Heart left ventricle (tissue), 11 donors: ENCODE results near the gene THAP11. TPM values are rescaled to one million over a fixed set of nuclear protein-coding genes. Genes with fewer than 3 reads are reported as not detected.

Source experiments
- polyA plus RNA-seq, 2 donors: library from polyadenylated mRNA; stranded (reverse); fragments of 200-250 nt; gene quantifications; one replicate each; pipeline ENCODE4 v1.2.3, GENCODE V29; 2013
- total RNA-seq, 9 donors: library from RNA; depleted of rRNA in 2 of 9; stranded (reverse); fragments of >200 nt in 2 of 9; fragmentation: NEBNext Ultra II Directional in 3 of 9; extraction: Animal tissue kit (Norgen Biotek cat#: 25700) in 3 of 9; gene quantifications; one replicate each; pipeline versions ENCODE4 v1.1.0 to v1.2.4, GENCODE V29; 2016 to 2023
- donor health status: ischemic (EF 13 %, LVEDD 7.1; RV severe dilation, severe dysfunction).
- donor health status: healthy with polysubstance abuse.
- donor health status: DM: no; HTN: yes; CAD: no.
- donor health status: DM: no; HTN: no; CAD: no.
- donor health status: ischemic (EF 25% LVEDD 5.7; RV mildly dilated, moderate dysfunction).
- donor health status: healthy.
- donor health status: DM: yes; HTN: yes; CAD: no.
- donor health status: PGD.
- donor health status: nonischemic (EF 23%, LVEDD 6.1; RV moderate dilation, normal function).

Gene THAP11
- total and polyA plus RNA-seq, 11 donors = 10.6 to 87.5 (median 27.4) TPM

Other genes with a start within 250 kb of the THAP11 start
- 1 to 10 TPM in 3 of 9 donors, under 1 TPM in 4, not detected in 2; 0.27 to 1.7 (median 0.60) TPM for gene CARMIL2, start 197.2 kb upstream of the THAP11 start, total RNA-seq
- under 1 TPM; 0.21 to 0.30 TPM for gene CARMIL2, start 197.2 kb upstream of the THAP11 start, polyA plus RNA-seq
- gene ACD, start 182.1 kb upstream of the THAP11 start, total RNA-seq = 10 to 100 TPM in 4 of 9 donors, 1 to 10 TPM in 5; 6.2 to 19.9 (median 9.5) TPM
- gene ACD, start 182.1 kb upstream of the THAP11 start, polyA plus RNA-seq = 10 to 100 TPM in 1 of 2 donors, 1 to 10 TPM in 1; 7.8 to 15.6 TPM
- 1 to 10 TPM; 1.7 to 5.6 (median 2.9) TPM for gene PARD6A, start 181.4 kb upstream of the THAP11 start, total RNA-seq
- 1 to 10 TPM; 2.7 to 7.0 TPM for gene PARD6A, start 181.4 kb upstream of the THAP11 start, polyA plus RNA-seq
- 10 to 100 TPM in 4 of 9 donors, 1 to 10 TPM in 5; 7.6 to 15.6 (median 8.6) TPM for gene ENKD1, start 175.6 kb upstream of the THAP11 start, total RNA-seq
- 10 to 100 TPM; 11.8 to 26.9 TPM for gene ENKD1, start 175.6 kb upstream of the THAP11 start, polyA plus RNA-seq
- gene C16orf86, start 175.5 kb upstream of the THAP11 start, total RNA-seq = 10 to 100 TPM in 1 of 9 donors, 1 to 10 TPM in 8; 3.5 to 11.6 (median 4.3) TPM
- gene C16orf86, start 175.5 kb upstream of the THAP11 start, polyA plus RNA-seq = 1 to 10 TPM; 2.1 to 4.4 TPM
- gene GFOD2, start 123.0 kb upstream of the THAP11 start, total RNA-seq = 10 to 100 TPM in 3 of 9 donors, 1 to 10 TPM in 6; 6.5 to 11.7 (median 9.8) TPM
- 10 to 100 TPM in 1 of 2 donors, 1 to 10 TPM in 1; 8.2 to 15.4 TPM for gene GFOD2, start 123.0 kb upstream of the THAP11 start, polyA plus RNA-seq
- 10 to 100 TPM in 6 of 9 donors, 1 to 10 TPM in 3; 7.1 to 19.7 (median 12.3) TPM for gene RANBP10, start 35.8 kb upstream of the THAP11 start, total RNA-seq
- gene RANBP10, start 35.8 kb upstream of the THAP11 start, polyA plus RNA-seq = 10 to 100 TPM in 1 of 2 donors, 1 to 10 TPM in 1; 5.6 to 11.2 TPM
- gene TSNAXIP1, start 35.4 kb upstream of the THAP11 start, total RNA-seq = under 1 TPM in 8 of 9 donors, not detected in 1; 0.16 to 0.93 (median 0.46) TPM
- gene TSNAXIP1, start 35.4 kb upstream of the THAP11 start, polyA plus RNA-seq = under 1 TPM; 0.67 to 0.76 TPM
- 100 to 1,000 TPM in 2 of 9 donors, 10 to 100 TPM in 7; 66.5 to 145 (median 90.9) TPM for gene NUTF2, start 4.6 kb downstream of the THAP11 start, total RNA-seq
- gene NUTF2, start 4.6 kb downstream of the THAP11 start, polyA plus RNA-seq = 100 to 1,000 TPM; 179 to 191 TPM
- 10 to 100 TPM; 14.4 to 31.2 (median 20.1) TPM for gene CENPT, start 5.4 kb downstream of the THAP11 start, total RNA-seq
- gene CENPT, start 5.4 kb downstream of the THAP11 start, polyA plus RNA-seq = 10 to 100 TPM; 25.7 to 28.0 TPM
- gene EDC4, start 30.7 kb downstream of the THAP11 start, total RNA-seq = 10 to 100 TPM; 26.2 to 42.5 (median 32.5) TPM
- 10 to 100 TPM; 27.8 to 31.1 TPM for gene EDC4, start 30.7 kb downstream of the THAP11 start, polyA plus RNA-seq
- gene NRN1L, start 42.6 kb downstream of the THAP11 start, total RNA-seq = 1 to 10 TPM in 4 of 9 donors, under 1 TPM in 2, not detected in 3; 0.78 to 5.8 (median 1.7) TPM
- 1 to 10 TPM; 1.7 to 1.8 TPM for gene NRN1L, start 42.6 kb downstream of the THAP11 start, polyA plus RNA-seq
- gene PSKH1, start 50.9 kb downstream of the THAP11 start, total RNA-seq = 10 to 100 TPM; 17.1 to 31.3 (median 21.6) TPM
- gene PSKH1, start 50.9 kb downstream of the THAP11 start, polyA plus RNA-seq = 10 to 100 TPM; 16.3 to 36.9 TPM
- gene CTRL, start 89.5 kb downstream of the THAP11 start, total RNA-seq = 1 to 10 TPM in 3 of 9 donors, under 1 TPM in 5, not detected in 1; 0.23 to 2.1 (median 0.74) TPM
- gene CTRL, start 89.5 kb downstream of the THAP11 start, polyA plus RNA-seq = under 1 TPM; 0.61 to 0.90 TPM
- gene PSMB10, start 94.5 kb downstream of the THAP11 start, total RNA-seq = 100 to 1,000 TPM in 1 of 9 donors, 10 to 100 TPM in 8; 39.4 to 182 (median 60.5) TPM
- 100 to 1,000 TPM in 1 of 2 donors, 10 to 100 TPM in 1; 56.9 to 118 TPM for gene PSMB10, start 94.5 kb downstream of the THAP11 start, polyA plus RNA-seq
- 10 to 100 TPM in 7 of 9 donors, 1 to 10 TPM in 2; 9.7 to 24.1 (median 18.2) TPM for gene LCAT, start 101.8 kb downstream of the THAP11 start, total RNA-seq
- 10 to 100 TPM; 10.9 to 31.7 TPM for gene LCAT, start 101.8 kb downstream of the THAP11 start, polyA plus RNA-seq
- 10 to 100 TPM; 64.6 to 92.2 (median 86.8) TPM for gene SLC12A4, start 126.3 kb downstream of the THAP11 start, total RNA-seq
- gene SLC12A4, start 126.3 kb downstream of the THAP11 start, polyA plus RNA-seq = 10 to 100 TPM; 65.3 to 81.5 TPM
- gene DPEP3, start 138.2 kb downstream of the THAP11 start, total RNA-seq = under 1 TPM in 2 of 9 donors, not detected in 7; 0.13 to 0.16 TPM
- not detected for gene DPEP3, start 138.2 kb downstream of the THAP11 start, polyA plus RNA-seq
- gene DPEP2, start 157.2 kb downstream of the THAP11 start, total RNA-seq = 1 to 10 TPM in 5 of 9 donors, under 1 TPM in 4; 0.42 to 9.8 (median 1.2) TPM
- 1 to 10 TPM; 1.1 to 1.2 TPM for gene DPEP2, start 157.2 kb downstream of the THAP11 start, polyA plus RNA-seq
- not detected for gene DPEP2NB, start 173.6 kb downstream of the THAP11 start, total RNA-seq
- gene DPEP2NB, start 173.6 kb downstream of the THAP11 start, polyA plus RNA-seq = not detected
- 10 to 100 TPM in 2 of 9 donors, 1 to 10 TPM in 7; 4.4 to 11.9 (median 8.8) TPM for gene DDX28, start 180.9 kb downstream of the THAP11 start, total RNA-seq
- gene DDX28, start 180.9 kb downstream of the THAP11 start, polyA plus RNA-seq = 10 to 100 TPM in 1 of 2 donors, 1 to 10 TPM in 1; 8.3 to 10.7 TPM
- 10 to 100 TPM in 1 of 9 donors, 1 to 10 TPM in 8; 3.8 to 11.5 (median 7.2) TPM for gene DUS2, start 181.0 kb downstream of the THAP11 start, total RNA-seq
- 10 to 100 TPM in 1 of 2 donors, 1 to 10 TPM in 1; 4.5 to 10.4 TPM for gene DUS2, start 181.0 kb downstream of the THAP11 start, polyA plus RNA-seq
- 10 to 100 TPM; 20.6 to 35.1 (median 28.8) TPM for gene NFATC3, start 243.1 kb downstream of the THAP11 start, total RNA-seq
- 10 to 100 TPM in 1 of 2 donors, 1 to 10 TPM in 1; 5.9 to 12.1 TPM for gene NFATC3, start 243.1 kb downstream of the THAP11 start, polyA plus RNA-seq